GM18909 (cell line): ENCODE measurements around the gene GABRQ.

ENCODE experiments used
- ATAC-seq: cut with Tn5 transposase; IDR thresholded peaks from one replicate; pipeline ENCODE4 v1.9.1; 2021; ENCODE audit warnings: mild to moderate bottlenecking; ENCODE audit not compliant: unreplicated experiment, poor library complexity

Gene GABRQ

GRCh38 chrX:152637649-152638442, at the start of gene GABRQ:
GABRQ (plus strand) TSS chrX:152637895; CDS start chrX:152638203, 308 bp downstream.
- no peak for ATAC-seq

- no peak for ATAC-seq
These were observed 49.5 kb upstream of the GABRQ start for GRCh38 chrX:152588206-152588605.

GRCh38 chrX:152600853-152601633, 36.7 kb upstream of the GABRQ start:
- ATAC-seq: no peak

GRCh38 chrX:152601848-152602616, 35.7 kb upstream of the GABRQ start:
- no peak for ATAC-seq

- ATAC-seq: no peak
These were observed 22.9 kb upstream of the GABRQ start for GRCh38 chrX:152614791-152615190.

- no peak for ATAC-seq
These were observed 17.8 kb upstream of the GABRQ start for GRCh38 chrX:152619897-152620296.

- peak; percentile 57 for ATAC-seq
These were observed 5.1 kb upstream of the GABRQ start for GRCh38 chrX:152632445-152633097.

GRCh38 chrX:152635941-152636340, 1.8 kb upstream of the GABRQ start:
- no peak for ATAC-seq

- ATAC-seq: no peak
These were observed 779 bp downstream of the GABRQ start for GRCh38 chrX:152638443-152638904.

GRCh38 chrX:152639426-152639825, 1.7 kb downstream of the GABRQ start:
- ATAC-seq: no peak

- ATAC-seq: no peak
These were observed 2.5 kb downstream of the GABRQ start for GRCh38 chrX:152640034-152640818.

GRCh38 chrX:152641256-152641875, 3.7 kb downstream of the GABRQ start:
- no peak for ATAC-seq

- no peak for ATAC-seq
These were observed 4.3 kb downstream of the GABRQ start for GRCh38 chrX:152641996-152642395.

- ATAC-seq: no peak
These were observed 5.4 kb downstream of the GABRQ start for GRCh38 chrX:152642931-152643564.

- no peak for ATAC-seq
These were observed 9.3 kb downstream of the GABRQ start for GRCh38 chrX:152646961-152647360.

GRCh38 chrX:152647978-152648377, 10.3 kb downstream of the GABRQ start:
- no peak for ATAC-seq

GRCh38 chrX:152652060-152652459, 14.4 kb downstream of the GABRQ start:
- no peak for ATAC-seq

GRCh38 chrX:152652467-152652866, 14.8 kb downstream of the GABRQ start:
- ATAC-seq: no peak

- no peak for ATAC-seq
These were observed 18.4 kb downstream of the GABRQ start for GRCh38 chrX:152656087-152656486.
